HuH-7.5 (cell line): ENCODE results near the gene AWAT2.

Experiments
- DNase-seq: peaks from one replicate; pipeline ENCODE4 v3.0.0; 2011; ENCODE audit warnings: low spot score

Gene AWAT2

GRCh38 chrX:70042399-70043371, 7.1 kb downstream of the AWAT2 start:
- DNase-seq, result no peak

- no peak for DNase-seq
Observed at GRCh38 chrX:70041993-70042392, 7.7 kb downstream of the AWAT2 start.

- no peak for DNase-seq
Observed at GRCh38 chrX:70039758-70040157, 10.0 kb downstream of the AWAT2 start.

DNA sequence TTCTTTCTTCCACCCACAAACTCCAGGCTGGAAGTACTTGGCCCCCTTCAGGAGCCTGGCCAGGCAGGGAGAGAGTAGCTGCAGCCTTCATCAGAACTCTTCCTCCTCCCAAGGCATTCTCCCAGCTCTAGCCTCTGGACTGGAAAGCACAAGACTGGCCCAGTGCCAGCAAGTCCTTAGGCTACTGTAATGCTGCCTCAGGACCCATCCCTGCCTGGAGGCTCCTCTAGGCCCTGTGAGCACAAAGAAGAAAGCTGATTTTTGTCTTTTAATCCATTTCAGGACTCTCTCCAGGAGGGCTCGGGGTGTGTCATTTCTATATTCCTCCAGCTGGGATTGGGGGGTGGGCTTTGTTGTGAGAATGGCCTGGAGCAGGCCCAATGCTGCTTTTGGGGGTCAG, 10.8 kb downstream of the AWAT2 start:
- DNase-seq, result no peak

DNA sequence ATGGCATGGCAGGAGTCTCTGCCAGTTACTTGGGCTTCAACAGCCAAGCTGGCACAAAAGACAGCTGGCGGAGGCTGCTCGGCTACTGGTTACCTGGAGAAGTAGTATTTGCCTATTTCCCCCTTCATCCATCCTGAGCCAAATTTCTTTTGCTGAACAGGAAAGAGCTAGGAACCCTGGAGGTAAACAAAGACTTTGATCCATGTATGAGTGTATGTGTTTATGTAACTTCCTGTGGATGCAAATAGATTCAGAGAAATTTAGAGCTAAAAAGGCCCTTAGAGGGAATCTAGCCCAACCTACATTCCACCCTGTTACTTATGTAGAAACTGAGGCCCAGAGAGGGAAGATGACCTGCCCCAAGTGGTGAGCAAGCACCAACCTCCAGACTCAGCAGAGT, 11.2 kb downstream of the AWAT2 start:
- no peak for DNase-seq

DNA sequence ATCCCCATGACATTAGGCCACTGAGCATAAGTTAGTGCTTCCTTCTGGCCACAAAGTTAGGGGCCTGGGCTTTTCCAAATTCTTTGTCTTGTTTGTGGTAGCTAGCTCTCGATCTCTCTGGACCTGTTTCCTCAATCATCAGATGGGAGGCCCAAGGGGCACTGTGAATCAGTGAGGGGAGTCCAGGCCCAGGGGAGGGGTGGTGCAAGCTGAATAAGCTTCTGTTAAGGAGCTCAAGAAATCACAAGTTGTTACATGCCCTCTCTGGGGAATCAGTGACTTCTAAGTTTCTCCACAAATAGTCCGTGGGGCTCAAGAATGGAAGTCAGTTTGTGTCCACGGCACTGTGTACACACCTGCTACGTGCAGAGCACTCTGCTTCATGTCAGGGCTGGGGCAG, 15.1 kb downstream of the AWAT2 start:
- DNase-seq, result no peak

GRCh38 chrX:70033348-70034051, 16.2 kb downstream of the AWAT2 start:
- DNase-seq, result no peak

- DNase-seq, result no peak
Observed at GRCh38 chrX:70032792-70033191, 16.9 kb downstream of the AWAT2 start.

DNA sequence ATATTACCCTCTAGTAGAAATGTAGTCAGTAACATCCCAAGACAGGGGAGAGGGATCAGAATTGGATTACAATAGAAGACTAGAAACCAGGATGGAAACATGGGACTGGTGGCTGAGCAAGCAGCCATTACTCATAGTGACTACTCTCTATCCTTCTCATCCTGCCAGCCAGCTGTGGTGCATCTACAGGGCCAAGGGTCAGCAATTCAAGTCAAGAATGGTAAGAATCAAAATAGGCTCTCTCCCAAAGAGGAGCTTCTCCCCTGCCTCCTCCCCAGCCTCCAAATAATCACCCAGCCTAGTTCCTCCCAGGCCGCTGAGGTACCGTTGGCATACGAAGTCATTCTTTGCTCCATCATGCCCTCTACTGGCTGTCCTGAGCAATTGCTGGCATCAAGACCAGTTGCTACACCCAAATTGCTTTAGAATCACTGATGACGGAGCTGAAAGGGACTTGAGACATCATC, 19.4 kb downstream of the AWAT2 start:
- peak; percentile 25 for DNase-seq

- no peak for DNase-seq
Observed at GRCh38 chrX:70029863-70030262, 19.9 kb downstream of the AWAT2 start.

DNA sequence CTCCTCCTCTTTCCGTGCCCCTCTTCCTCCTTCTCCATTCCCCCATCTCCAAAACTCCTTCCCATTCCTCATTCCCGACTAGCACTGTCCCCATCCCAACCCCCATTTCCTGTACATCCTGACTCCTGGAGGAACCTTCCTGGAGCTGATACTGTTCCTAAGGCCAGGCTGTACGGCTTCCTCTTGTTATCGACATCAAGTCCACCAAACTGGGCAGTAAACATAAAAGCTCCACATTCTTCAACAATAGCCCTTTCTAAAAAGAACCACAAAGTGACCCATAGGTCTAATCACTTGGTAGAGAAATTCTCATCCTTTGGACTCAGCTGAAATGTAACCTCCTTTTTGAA, 22.9 kb downstream of the AWAT2 start:
- DNase-seq, result no peak

GRCh38 chrX:70026112-70026850, 23.5 kb downstream of the AWAT2 start:
- no peak for DNase-seq

DNA sequence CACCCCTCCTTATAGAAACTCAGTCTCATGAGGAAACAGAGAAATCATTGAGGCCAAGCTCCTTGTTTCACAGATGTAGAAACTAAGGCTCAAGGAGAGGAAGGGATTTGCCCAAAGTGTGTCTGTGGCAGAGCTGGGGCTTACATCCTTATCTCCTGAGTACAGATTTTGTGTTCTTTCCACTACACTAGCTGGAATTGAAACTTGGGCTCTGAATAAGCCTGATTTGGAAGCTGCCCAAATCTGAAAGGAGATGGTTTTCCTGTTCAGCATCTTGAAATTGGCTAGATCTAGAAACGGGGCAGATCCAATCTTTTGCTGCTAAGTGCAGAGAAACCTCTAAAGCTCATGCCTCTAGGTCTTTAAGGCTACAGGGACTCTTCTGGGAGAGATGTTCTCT, 24.3 kb downstream of the AWAT2 start:
- no peak for DNase-seq

- DNase-seq, result no peak
Observed at GRCh38 chrX:70022616-70023015, 27.1 kb downstream of the AWAT2 start.

GRCh38 chrX:70016513-70016912, 33.2 kb downstream of the AWAT2 start:
- DNase-seq, result no peak

- DNase-seq, result no peak
Observed at GRCh38 chrX:70013466-70014381, 36.0 kb downstream of the AWAT2 start.

DNA sequence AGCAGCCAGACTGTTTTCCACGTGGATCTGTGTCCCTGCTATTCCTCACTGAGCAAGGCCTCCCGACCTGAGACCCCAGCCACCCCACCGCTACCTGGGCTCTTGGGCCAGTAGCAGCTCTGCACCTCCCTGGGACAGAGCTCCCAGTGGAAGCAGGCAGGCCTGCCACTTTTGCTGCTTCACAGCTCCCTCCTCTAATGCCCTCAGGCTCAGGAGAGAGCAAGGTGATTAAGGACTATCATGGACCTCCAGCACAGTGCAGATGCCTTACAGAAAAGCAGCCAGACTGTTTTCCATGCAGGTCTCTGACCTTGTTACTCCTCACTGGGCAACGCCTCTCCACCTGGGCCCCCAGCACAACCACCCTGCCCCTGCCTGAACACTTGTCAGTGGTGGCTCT, 37.0 kb downstream of the AWAT2 start:
- no peak for DNase-seq

- DNase-seq, result no peak
Observed at GRCh38 chrX:70009970-70010369, 39.8 kb downstream of the AWAT2 start.

DNA sequence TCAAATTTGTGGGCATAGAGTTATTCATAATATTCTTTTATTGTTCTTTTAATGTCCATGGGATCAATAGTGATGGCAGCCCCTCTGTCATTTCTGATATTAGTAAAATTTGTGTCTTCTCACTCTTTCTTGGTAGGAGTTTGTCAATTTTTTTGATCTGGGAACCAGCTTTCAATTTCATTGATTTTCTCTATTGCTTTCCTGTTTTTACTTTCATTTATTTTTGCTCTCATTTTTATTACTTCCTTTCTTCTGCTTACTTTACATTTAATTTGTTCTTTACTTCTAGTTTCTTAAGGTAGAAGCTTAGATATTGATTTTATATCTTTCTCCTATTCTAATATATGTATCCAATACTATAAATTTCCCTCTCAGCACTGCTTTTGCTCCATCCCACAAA, 40.7 kb downstream of the AWAT2 start:
- no peak for DNase-seq

DNA sequence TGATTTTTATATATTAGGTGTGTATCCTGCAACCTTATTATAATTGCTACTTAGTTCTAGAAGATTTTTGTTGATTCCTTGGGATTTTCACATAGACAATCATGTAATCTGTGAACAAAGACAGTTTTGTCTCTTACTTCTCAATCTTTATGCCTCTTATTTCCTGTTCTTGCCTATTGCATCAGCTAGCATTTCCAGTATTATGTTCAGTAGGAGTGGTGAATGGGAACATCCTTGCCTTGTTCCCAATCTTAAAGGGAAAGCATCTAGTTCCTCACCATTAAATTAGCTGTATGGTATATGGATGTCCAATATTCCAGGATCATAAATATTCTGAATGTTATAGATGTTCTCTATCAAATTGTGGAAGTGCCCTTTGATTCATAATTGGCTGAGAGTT, 41.8 kb downstream of the AWAT2 start:
- no peak for DNase-seq

DNA sequence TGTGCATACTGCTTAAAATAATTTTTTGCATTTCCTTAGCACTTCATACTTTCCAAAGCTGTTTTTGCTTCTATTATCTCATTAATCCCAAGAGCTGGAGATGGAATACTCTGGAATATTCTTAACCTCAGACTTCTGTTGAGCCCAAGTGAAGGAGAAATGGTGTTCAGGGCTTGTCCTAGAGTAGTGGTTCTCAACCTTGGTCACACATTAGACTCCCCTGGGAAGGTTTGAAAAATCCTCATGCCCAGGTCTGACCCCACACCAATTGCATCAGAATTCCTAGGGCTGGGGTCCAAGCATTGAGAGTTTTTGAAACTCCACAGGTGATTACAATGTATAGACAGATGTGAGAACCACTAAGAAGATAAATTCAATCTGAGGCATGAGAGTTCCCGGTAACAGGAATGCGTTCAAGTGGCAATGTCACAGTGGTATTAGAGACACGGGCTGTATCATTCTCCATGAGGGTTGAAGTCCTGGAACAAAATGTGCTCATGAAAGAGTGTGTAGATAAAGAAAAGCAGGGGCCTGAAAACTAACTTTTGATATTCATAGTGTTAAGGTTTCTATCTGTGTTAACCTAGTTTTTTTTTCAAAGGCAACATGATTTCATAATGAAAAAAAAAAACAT, 47.9 kb downstream of the AWAT2 start:
- DNase-seq, result no peak
